Gastroesophageal sphincter (tissue), 3 donors: ENCODE data around the gene CARS1.

ENCODE experiments used
- EP300 ChIP-seq: sonication (generic); formaldehyde crosslinking; IDR thresholded peaks from one replicate; pipeline ENCODE4 v1.6.1; 2017; ENCODE audit warnings: antibody characterized with exemption, mild to moderate bottlenecking
- POLR2A ChIP-seq, 2 donors: fragments of 450-650 bp; IDR thresholded peaks; one replicate each; pipeline ENCODE4 v1.6.1; 2017; ENCODE audit warnings: antibody characterized with exemption in 2 of 2, mild to moderate bottlenecking in 2 of 2, moderate library complexity in 1 of 2
- POLR2AphosphoS5 ChIP-seq: sonication (generic); formaldehyde crosslinking; IDR thresholded peaks from one replicate; pipeline ENCODE4 v1.6.1; 2017; ENCODE audit warnings: antibody characterized with exemption
- TF ChIP-seq, protein P1 (sequence below), 4 experiments: fragments of 200-600 bp in 2 of 4; fragments of 450-650 bp in 2 of 4; sonication (generic) in 1 of 4; IDR thresholded peaks; one replicate each; pipeline ENCODE4 v1.5.1; 2017 to 2019; ENCODE audit warnings: antibody characterized with exemption in 4 of 4, mild to moderate bottlenecking in 2 of 4, moderate library complexity in 2 of 4

DNA sequence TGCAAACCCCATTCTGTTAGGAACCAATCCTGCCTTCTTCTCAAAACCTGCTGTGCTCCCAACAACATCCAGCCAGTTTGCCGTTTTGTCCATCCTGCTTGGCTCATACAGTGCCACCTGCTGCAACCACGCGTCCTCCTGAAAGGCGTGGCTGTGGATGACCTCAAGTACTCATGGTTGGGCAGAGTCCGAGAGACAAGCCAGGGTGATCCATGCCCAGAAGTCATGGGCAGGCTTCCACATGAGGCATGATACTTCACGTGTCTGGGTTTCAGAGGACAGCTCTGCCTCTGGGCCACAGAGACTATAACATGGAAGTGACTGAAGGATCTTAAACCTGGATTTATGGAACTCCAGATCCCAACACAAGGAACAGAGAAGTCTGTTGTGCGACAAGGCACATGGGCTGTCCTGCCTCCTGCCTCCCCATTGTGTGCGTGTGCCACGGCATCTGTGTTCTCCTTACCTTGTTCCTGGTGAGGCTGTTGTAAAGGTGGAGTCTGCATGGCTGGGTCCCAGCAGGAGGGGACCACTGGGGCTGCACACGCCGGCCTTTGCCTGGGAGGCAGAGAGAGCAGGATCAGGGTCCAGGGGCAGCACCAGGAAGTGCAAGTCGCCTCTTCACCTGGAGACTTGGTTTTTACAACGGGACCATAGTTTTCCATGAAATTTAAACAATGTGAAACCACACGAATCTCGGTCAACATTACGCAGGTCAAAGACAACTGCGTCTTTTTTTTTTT lies 15.4 kb downstream of the CARS1 start:
- TF ChIP-seq POLR2A (IDR thresholded peaks at IDR 0.05) (no peak), EP300 (no peak), POLR2AphosphoS5 (no peak)
- TF ChIP-seq, protein P1, sequence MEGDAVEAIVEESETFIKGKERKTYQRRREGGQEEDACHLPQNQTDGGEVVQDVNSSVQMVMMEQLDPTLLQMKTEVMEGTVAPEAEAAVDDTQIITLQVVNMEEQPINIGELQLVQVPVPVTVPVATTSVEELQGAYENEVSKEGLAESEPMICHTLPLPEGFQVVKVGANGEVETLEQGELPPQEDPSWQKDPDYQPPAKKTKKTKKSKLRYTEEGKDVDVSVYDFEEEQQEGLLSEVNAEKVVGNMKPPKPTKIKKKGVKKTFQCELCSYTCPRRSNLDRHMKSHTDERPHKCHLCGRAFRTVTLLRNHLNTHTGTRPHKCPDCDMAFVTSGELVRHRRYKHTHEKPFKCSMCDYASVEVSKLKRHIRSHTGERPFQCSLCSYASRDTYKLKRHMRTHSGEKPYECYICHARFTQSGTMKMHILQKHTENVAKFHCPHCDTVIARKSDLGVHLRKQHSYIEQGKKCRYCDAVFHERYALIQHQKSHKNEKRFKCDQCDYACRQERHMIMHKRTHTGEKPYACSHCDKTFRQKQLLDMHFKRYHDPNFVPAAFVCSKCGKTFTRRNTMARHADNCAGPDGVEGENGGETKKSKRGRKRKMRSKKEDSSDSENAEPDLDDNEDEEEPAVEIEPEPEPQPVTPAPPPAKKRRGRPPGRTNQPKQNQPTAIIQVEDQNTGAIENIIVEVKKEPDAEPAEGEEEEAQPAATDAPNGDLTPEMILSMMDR (IDR thresholded peaks at IDR 0.05) = no peak
